ENCODE data around the gene SMAGP.

GRCh38 chr12:51227962-51228361 is 42.3 kb downstream of the SMAGP start:
- TF ChIP-seq, protein P1, sequence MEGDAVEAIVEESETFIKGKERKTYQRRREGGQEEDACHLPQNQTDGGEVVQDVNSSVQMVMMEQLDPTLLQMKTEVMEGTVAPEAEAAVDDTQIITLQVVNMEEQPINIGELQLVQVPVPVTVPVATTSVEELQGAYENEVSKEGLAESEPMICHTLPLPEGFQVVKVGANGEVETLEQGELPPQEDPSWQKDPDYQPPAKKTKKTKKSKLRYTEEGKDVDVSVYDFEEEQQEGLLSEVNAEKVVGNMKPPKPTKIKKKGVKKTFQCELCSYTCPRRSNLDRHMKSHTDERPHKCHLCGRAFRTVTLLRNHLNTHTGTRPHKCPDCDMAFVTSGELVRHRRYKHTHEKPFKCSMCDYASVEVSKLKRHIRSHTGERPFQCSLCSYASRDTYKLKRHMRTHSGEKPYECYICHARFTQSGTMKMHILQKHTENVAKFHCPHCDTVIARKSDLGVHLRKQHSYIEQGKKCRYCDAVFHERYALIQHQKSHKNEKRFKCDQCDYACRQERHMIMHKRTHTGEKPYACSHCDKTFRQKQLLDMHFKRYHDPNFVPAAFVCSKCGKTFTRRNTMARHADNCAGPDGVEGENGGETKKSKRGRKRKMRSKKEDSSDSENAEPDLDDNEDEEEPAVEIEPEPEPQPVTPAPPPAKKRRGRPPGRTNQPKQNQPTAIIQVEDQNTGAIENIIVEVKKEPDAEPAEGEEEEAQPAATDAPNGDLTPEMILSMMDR (IDR thresholded peaks at IDR 0.05): no peak
- TF ChIP-seq, protein P2, sequence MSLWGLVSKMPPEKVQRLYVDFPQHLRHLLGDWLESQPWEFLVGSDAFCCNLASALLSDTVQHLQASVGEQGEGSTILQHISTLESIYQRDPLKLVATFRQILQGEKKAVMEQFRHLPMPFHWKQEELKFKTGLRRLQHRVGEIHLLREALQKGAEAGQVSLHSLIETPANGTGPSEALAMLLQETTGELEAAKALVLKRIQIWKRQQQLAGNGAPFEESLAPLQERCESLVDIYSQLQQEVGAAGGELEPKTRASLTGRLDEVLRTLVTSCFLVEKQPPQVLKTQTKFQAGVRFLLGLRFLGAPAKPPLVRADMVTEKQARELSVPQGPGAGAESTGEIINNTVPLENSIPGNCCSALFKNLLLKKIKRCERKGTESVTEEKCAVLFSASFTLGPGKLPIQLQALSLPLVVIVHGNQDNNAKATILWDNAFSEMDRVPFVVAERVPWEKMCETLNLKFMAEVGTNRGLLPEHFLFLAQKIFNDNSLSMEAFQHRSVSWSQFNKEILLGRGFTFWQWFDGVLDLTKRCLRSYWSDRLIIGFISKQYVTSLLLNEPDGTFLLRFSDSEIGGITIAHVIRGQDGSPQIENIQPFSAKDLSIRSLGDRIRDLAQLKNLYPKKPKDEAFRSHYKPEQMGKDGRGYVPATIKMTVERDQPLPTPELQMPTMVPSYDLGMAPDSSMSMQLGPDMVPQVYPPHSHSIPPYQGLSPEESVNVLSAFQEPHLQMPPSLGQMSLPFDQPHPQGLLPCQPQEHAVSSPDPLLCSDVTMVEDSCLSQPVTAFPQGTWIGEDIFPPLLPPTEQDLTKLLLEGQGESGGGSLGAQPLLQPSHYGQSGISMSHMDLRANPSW (CRISPR knock-in tag; conservative IDR thresholded peaks at IDR 0.05; ENCODE audit: low read depth): no peak
- TF ChIP-seq, protein P3, sequence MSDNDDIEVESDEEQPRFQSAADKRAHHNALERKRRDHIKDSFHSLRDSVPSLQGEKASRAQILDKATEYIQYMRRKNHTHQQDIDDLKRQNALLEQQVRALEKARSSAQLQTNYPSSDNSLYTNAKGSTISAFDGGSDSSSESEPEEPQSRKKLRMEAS (CRISPR knock-in tag; IDR thresholded peaks at IDR 0.05): no peak
- TF ChIP-seq, protein P4, sequence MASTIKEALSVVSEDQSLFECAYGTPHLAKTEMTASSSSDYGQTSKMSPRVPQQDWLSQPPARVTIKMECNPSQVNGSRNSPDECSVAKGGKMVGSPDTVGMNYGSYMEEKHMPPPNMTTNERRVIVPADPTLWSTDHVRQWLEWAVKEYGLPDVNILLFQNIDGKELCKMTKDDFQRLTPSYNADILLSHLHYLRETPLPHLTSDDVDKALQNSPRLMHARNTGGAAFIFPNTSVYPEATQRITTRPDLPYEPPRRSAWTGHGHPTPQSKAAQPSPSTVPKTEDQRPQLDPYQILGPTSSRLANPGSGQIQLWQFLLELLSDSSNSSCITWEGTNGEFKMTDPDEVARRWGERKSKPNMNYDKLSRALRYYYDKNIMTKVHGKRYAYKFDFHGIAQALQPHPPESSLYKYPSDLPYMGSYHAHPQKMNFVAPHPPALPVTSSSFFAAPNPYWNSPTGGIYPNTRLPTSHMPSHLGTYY (CRISPR knock-in tag; IDR thresholded peaks at IDR 0.05): no peak
- TF ChIP-seq NR2C2 (CRISPR knock-in tag; IDR thresholded peaks at IDR 0.05) (no peak), ATF6 (CRISPR knock-in tag; IDR thresholded peaks at IDR 0.05) (no peak), CREM (CRISPR knock-in tag; IDR thresholded peaks at IDR 0.05) (no peak), ZNF232 (CRISPR knock-in tag; IDR thresholded peaks at IDR 0.05) (no peak), HMGA2 (CRISPR knock-in tag; IDR thresholded peaks at IDR 0.05) (no peak), MYBL2 (CRISPR knock-in tag; IDR thresholded peaks at IDR 0.05) (no peak), SMAD3 (CRISPR knock-in tag; IDR thresholded peaks at IDR 0.05; ENCODE audit: borderline replicate concordance) (no peak)
- TF ChIP-seq, protein P5, sequence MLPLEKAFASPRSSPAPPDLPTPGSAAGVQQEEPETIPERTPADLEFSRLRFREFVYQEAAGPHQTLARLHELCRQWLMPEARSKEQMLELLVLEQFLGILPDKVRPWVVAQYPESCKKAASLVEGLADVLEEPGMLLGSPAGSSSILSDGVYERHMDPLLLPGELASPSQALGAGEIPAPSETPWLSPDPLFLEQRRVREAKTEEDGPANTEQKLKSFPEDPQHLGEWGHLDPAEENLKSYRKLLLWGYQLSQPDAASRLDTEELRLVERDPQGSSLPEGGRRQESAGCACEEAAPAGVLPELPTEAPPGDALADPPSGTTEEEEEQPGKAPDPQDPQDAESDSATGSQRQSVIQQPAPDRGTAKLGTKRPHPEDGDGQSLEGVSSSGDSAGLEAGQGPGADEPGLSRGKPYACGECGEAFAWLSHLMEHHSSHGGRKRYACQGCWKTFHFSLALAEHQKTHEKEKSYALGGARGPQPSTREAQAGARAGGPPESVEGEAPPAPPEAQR (CRISPR knock-in tag; IDR thresholded peaks at IDR 0.05): no peak
